ENCODE data around the gene SSTR5.

SSTR5 gene

GRCh38 chr16:1070864-1071408 is 1.6 kb upstream of the SSTR5 start:
- no peak for TF ChIP-seq CTCF (IDR thresholded peaks at IDR 0.05; ENCODE audit: low read depth, low read length)
- in situ Hi-C loops (cut with HindIII; ENCODE audit: low sequenced_read_pairs): no loop called here
- no peak for DNase-seq (ENCODE audit: low read depth, low spot score)
- no peak overlapping the region for H3K4me3 ChIP-seq (ENCODE audit: low read depth, low read length)

- TF ChIP-seq CTCF (IDR thresholded peaks at IDR 0.05; ENCODE audit: low read depth, low read length): no peak
- in situ Hi-C loops (cut with HindIII; ENCODE audit: low sequenced_read_pairs): no loop called here
- no peak for DNase-seq (ENCODE audit: low read depth, low spot score)
- H3K4me3 ChIP-seq (ENCODE audit: low read depth, low read length): no peak overlapping the region
Observed at GRCh38 chr16:1071561-1072225, 854 bp upstream of the SSTR5 start.

- no peak for TF ChIP-seq CTCF (IDR thresholded peaks at IDR 0.05; ENCODE audit: low read depth, low read length)
- no peak for DNase-seq (ENCODE audit: low read depth, low spot score)
- H3K4me3 ChIP-seq (ENCODE audit: low read depth, low read length): no peak overlapping the region
- in situ Hi-C loops (cut with HindIII; ENCODE audit: low sequenced_read_pairs): no loop called here
Observed at GRCh38 chr16:1073262-1073558, 663 bp downstream of the SSTR5 start.

GRCh38 chr16:1073566-1074378 is 1.2 kb downstream of the SSTR5 start:
- H3K4me3 ChIP-seq (ENCODE audit: low read depth, low read length): no peak overlapping the region
- DNase-seq (ENCODE audit: low read depth, low spot score): no peak
- no peak for TF ChIP-seq CTCF (IDR thresholded peaks at IDR 0.05; ENCODE audit: low read depth, low read length)
- in situ Hi-C loops (cut with HindIII; ENCODE audit: low sequenced_read_pairs): no loop called here

GRCh38 chr16:1074379-1074649 is 1.8 kb downstream of the SSTR5 start:
- H3K4me3 ChIP-seq (ENCODE audit: low read depth, low read length): no peak overlapping the region
- no peak for DNase-seq (ENCODE audit: low read depth, low spot score)
- in situ Hi-C loops (cut with HindIII; ENCODE audit: low sequenced_read_pairs): no loop called here
- no peak for TF ChIP-seq CTCF (IDR thresholded peaks at IDR 0.05; ENCODE audit: low read depth, low read length)

GRCh38 chr16:1075546-1075945 is 3.0 kb downstream of the SSTR5 start:
- no peak for DNase-seq (ENCODE audit: low read depth, low spot score)
- TF ChIP-seq CTCF (IDR thresholded peaks at IDR 0.05; ENCODE audit: low read depth, low read length): no peak
- H3K4me3 ChIP-seq (ENCODE audit: low read depth, low read length): no peak overlapping the region
- in situ Hi-C loops (cut with HindIII; ENCODE audit: low sequenced_read_pairs): no loop called here

All from astrocyte of the spinal cord (primary cell).